HG03139 (cell line): ENCODE data around the gene CCDC137.
A peak's percentile ranks its signal among the peaks of the same experiment; 100 is the strongest.
"Not testable (repeated sequence)": the region's sequence is repeated elsewhere in the genome, so short reads cannot be mapped to it uniquely, and the experiment has no call there.

ENCODE experiments used
- ATAC-seq: cut with Tn5 transposase; IDR thresholded peaks from one replicate; pipeline ENCODE4 v1.9.1; 2021; ENCODE audit not compliant: unreplicated experiment

CCDC137 gene

GRCh38 chr17:81650951-81651350 lies 15.6 kb upstream of the CCDC137 start:
- ATAC-seq = no peak

- ATAC-seq = no peak
Observed at GRCh38 chr17:81651692-81652091, 14.8 kb upstream of the CCDC137 start.

- no peak for ATAC-seq
Observed at GRCh38 chr17:81652906-81653771, 13.4 kb upstream of the CCDC137 start.

- no peak for ATAC-seq
Observed at GRCh38 chr17:81655378-81656117, 11.0 kb upstream of the CCDC137 start.

GRCh38 chr17:81656118-81656743 lies 10.3 kb upstream of the CCDC137 start, which contains the start of gene PDE6G:
Gene PDE6G (minus strand): TSS chr17:81656542. CDS start chr17:81653305, 3,237 bp downstream.
- ATAC-seq = no peak

- no peak for ATAC-seq
Observed at GRCh38 chr17:81656835-81657234, 9.7 kb upstream of the CCDC137 start.

- ATAC-seq = no peak
Observed at GRCh38 chr17:81659038-81659437, 7.5 kb upstream of the CCDC137 start.

- no peak for ATAC-seq
Observed at GRCh38 chr17:81660441-81660840, 6.1 kb upstream of the CCDC137 start.

GRCh38 chr17:81662002-81662401 lies 4.5 kb upstream of the CCDC137 start:
- ATAC-seq = no peak

GRCh38 chr17:81664051-81664470 lies 2.5 kb upstream of the CCDC137 start:
- ATAC-seq = no peak

- no peak for ATAC-seq
Observed at GRCh38 chr17:81665205-81666091, 1.1 kb upstream of the CCDC137 start.

- peak; percentile 10 for ATAC-seq
Observed at GRCh38 chr17:81666092-81666341, 520 bp upstream of the CCDC137 start.

GRCh38 chr17:81667754-81668153 lies 1.2 kb downstream of the CCDC137 start:
- ATAC-seq = no peak

GRCh38 chr17:81672504-81672903 lies 6.0 kb downstream of the CCDC137 start:
- no peak for ATAC-seq

- no peak for ATAC-seq
Observed at GRCh38 chr17:81672954-81673353, 6.4 kb downstream of the CCDC137 start.

- ATAC-seq = no peak
Observed at GRCh38 chr17:81673561-81674258, 7.2 kb downstream of the CCDC137 start.

GRCh38 chr17:81675515-81676221 lies 9.1 kb downstream of the CCDC137 start:
- ATAC-seq = not testable (repeated sequence)

- no peak for ATAC-seq
Observed at GRCh38 chr17:81676906-81677305, 10.4 kb downstream of the CCDC137 start.

GRCh38 chr17:81680150-81680549 lies 13.6 kb downstream of the CCDC137 start:
- ATAC-seq = no peak

- ATAC-seq = no peak
Observed at GRCh38 chr17:81681672-81682071, 15.1 kb downstream of the CCDC137 start.
